ENCODE measurements around the gene SLC35G2. TPM values are rescaled to one million over a fixed set of nuclear protein-coding genes. Genes with fewer than 3 reads are reported as not detected.

The SLC35G2 gene
- total RNA-seq, 2 donors from 2014 or later: 0.77 to 1.4 TPM

GRCh38 chr3:136835089-136835812 is 16.3 kb downstream of the SLC35G2 start:
- Histone ChIP-seq H3K9ac (ENCODE audit: extremely low read depth, low read length, poor library complexity, severe bottlenecking) (no peak overlapping the region), H3K36me3 (ENCODE audit: control insufficient read depth, insufficient read depth, low read length) (no peaks in the 10 kb centered on the region), H3K27me3 (ENCODE audit: control insufficient read depth, insufficient read depth, low read length, poor library complexity, severe bottlenecking) (peaks cover 5% of the 10 kb centered on the region), H3K27ac (ENCODE audit: low read depth, low read length) (no peak overlapping the region), H3K4me3 (ENCODE audit: low read length) (no peak overlapping the region), H3K9me3 (ENCODE audit: control insufficient read depth, low read length) (no peaks in the 10 kb centered on the region), H3K4me1 (ENCODE audit: control insufficient read depth, insufficient read depth, low read length) (peaks cover 10% of the 10 kb centered on the region)
- 100% methylated on average over 1 of the region's 1 CpG; no CpG with 5 or more reads in 1 of the 2 experiments for WGBS, 2 experiments (ENCODE audit: insufficient coverage in 1 of 2, insufficient read length in 1 of 2)
- H3K36me3 Mint-ChIP-seq (ENCODE audit: low read depth): no peaks in the 10 kb centered on the region
- no peak overlapping the region for H3K4me3 Mint-ChIP-seq
- H3K4me1 Mint-ChIP-seq: peaks cover 21% of the 10 kb centered on the region
- H3K27me3 Mint-ChIP-seq (ENCODE audit: insufficient read depth): peaks cover 9% of the 10 kb centered on the region
- DNase-seq: no peak
- no peak for TF ChIP-seq CTCF (conservative IDR thresholded peaks at IDR 0.05)
- H3K9me3 Mint-ChIP-seq: no peaks in the 10 kb centered on the region
- no peak overlapping the region for H3K27ac Mint-ChIP-seq

- no peaks in the 10 kb centered on the region for H3K9me3 Mint-ChIP-seq
- H3K4me1 Mint-ChIP-seq: peaks cover 20% of the 10 kb centered on the region
- H3K4me3 Mint-ChIP-seq: no peak overlapping the region
- H3K9me3 ChIP-seq (ENCODE audit: control insufficient read depth, low read length): no peaks in the 10 kb centered on the region
- H3K27me3 Mint-ChIP-seq (ENCODE audit: insufficient read depth): peaks cover 15% of the 10 kb centered on the region
- no peak for TF ChIP-seq CTCF (conservative IDR thresholded peaks at IDR 0.05)
- H3K9ac ChIP-seq (ENCODE audit: extremely low read depth, low read length, poor library complexity, severe bottlenecking): no peak overlapping the region
- no peak overlapping the region for H3K27ac ChIP-seq (ENCODE audit: low read depth, low read length)
- no peaks in the 10 kb centered on the region for H3K36me3 Mint-ChIP-seq (ENCODE audit: low read depth)
- peaks cover 9% of the 10 kb centered on the region for H3K27me3 ChIP-seq (ENCODE audit: control insufficient read depth, insufficient read depth, low read length, poor library complexity, severe bottlenecking)
- WGBS, 2 experiments (ENCODE audit: insufficient coverage in 1 of 2, insufficient read length in 1 of 2): 84 to 100% methylated on average over 1 to 2 of the region's 3 CpGs
- H3K4me3 ChIP-seq (ENCODE audit: low read length): no peak overlapping the region
- no peak for DNase-seq
- no peaks in the 10 kb centered on the region for H3K36me3 ChIP-seq (ENCODE audit: control insufficient read depth, insufficient read depth, low read length)
- H3K4me1 ChIP-seq (ENCODE audit: control insufficient read depth, insufficient read depth, low read length): peaks cover 7% of the 10 kb centered on the region
- no peak overlapping the region for H3K27ac Mint-ChIP-seq
Observed at GRCh38 chr3:136835813-136836510, 17.0 kb downstream of the SLC35G2 start.

DNA sequence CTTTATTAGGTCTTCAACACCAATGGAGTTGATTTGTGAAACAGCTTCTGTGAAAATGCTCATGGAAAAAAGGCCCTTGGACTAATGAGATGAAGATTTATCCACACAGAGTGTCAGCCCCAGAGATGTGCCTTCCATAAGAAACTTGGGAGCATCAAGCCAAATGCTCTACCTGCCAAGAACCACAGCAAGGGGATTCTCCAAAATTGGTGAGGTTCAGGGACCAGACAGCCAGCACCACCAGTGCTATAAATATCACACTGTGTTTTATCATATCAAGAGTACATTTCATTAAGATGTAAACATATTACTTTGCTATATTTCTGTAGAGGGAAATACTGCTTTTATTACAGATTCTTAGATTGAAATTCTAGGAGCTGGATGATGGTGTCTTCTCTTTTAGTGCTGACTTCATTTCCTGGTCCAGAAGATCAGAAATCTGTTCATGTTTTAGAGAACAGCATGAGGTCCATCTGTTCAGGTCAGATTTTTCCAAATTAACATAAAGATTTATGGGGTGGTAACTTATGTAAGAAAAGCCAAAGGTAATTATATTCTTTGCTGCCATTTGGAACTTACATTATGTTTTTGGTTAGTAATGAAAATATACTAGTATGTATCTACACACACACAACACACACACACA is 17.7 kb downstream of the SLC35G2 start:
- no peaks in the 10 kb centered on the region for H3K36me3 ChIP-seq (ENCODE audit: control insufficient read depth, insufficient read depth, low read length)
- no peak overlapping the region for H3K9ac ChIP-seq (ENCODE audit: extremely low read depth, low read length, poor library complexity, severe bottlenecking)
- H3K4me1 ChIP-seq (ENCODE audit: control insufficient read depth, insufficient read depth, low read length): peaks cover under 1% of the 10 kb centered on the region
- no peaks in the 10 kb centered on the region for H3K9me3 Mint-ChIP-seq
- peaks cover 14% of the 10 kb centered on the region for H3K4me1 Mint-ChIP-seq
- no peak overlapping the region for H3K4me3 ChIP-seq (ENCODE audit: low read length)
- H3K27ac Mint-ChIP-seq: no peak overlapping the region
- H3K4me3 Mint-ChIP-seq: no peak overlapping the region
- DNase-seq: no peak
- no peaks in the 10 kb centered on the region for H3K36me3 Mint-ChIP-seq (ENCODE audit: low read depth)
- H3K27me3 ChIP-seq (ENCODE audit: control insufficient read depth, insufficient read depth, low read length, poor library complexity, severe bottlenecking): peaks cover 9% of the 10 kb centered on the region
- peaks cover 15% of the 10 kb centered on the region for H3K27me3 Mint-ChIP-seq (ENCODE audit: insufficient read depth)
- no peak overlapping the region for H3K27ac ChIP-seq (ENCODE audit: low read depth, low read length)
- no peaks in the 10 kb centered on the region for H3K9me3 ChIP-seq (ENCODE audit: control insufficient read depth, low read length)
- TF ChIP-seq CTCF (conservative IDR thresholded peaks at IDR 0.05): no peak
